Measurements from ENCODE around the gene VPS13C. TPM values are rescaled to one million over a fixed set of nuclear protein-coding genes. Genes with fewer than 3 reads are reported as not detected.

Gene VPS13C
- total and polyA plus RNA-seq, 2 donors (not counting 3 experiments of a cell fraction or from before 2014, with no cell fraction given), result 10.8 to 60.3 TPM

DNA sequence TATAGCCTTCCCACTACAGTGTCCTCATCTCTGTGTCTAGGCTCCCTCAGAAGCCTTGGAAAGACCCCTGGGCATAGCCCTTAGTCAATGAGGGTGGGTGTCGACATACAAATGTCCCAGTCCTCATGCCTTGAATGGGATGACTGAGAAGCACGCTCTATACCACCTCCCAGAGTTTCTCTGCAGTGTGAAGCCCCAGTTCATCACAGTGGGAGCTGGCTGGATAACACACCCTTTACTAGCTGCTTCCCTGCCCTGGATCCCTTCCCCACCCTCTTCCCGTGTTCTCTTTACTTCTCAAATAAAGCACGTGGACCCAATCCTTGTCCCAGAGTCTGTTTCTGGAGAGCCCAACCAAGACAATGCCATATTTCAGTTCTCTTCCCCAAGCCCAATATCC lies 239.3 kb downstream of the VPS13C start:
- no peaks in the 10 kb centered on the region for H3K79me2 ChIP-seq (ENCODE audit: control insufficient read depth, insufficient read depth, low read length)
- H3K27me3 ChIP-seq (ENCODE audit: control insufficient read depth in 2 of 2, insufficient read depth in 2 of 2, low read length in 2 of 2), result peaks cover 0 to 3% of the 10 kb centered on the region in 2 experiments
- DNase-seq (ENCODE audit: low read depth, low spot score) (no peak), FAIRE-seq (no peak)
- TF ChIP-seq, protein P1, sequence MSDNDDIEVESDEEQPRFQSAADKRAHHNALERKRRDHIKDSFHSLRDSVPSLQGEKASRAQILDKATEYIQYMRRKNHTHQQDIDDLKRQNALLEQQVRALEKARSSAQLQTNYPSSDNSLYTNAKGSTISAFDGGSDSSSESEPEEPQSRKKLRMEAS (IDR thresholded peaks at IDR 0.05; ENCODE audit: insufficient read depth, insufficient read length), result no peak
- TF ChIP-seq POLR2A (IDR thresholded peaks at IDR 0.05; ENCODE audit: low read depth, low read length), result no peak
- no peak for TF ChIP-seq FOS (IDR thresholded peaks at IDR 0.05; ENCODE audit: borderline replicate concordance, insufficient read depth, low read length)
- TF ChIP-seq MYC (IDR thresholded peaks at IDR 0.05; ENCODE audit: low read depth, low read length), result no peak
- TF ChIP-seq JUN (IDR thresholded peaks at IDR 0.05; ENCODE audit: borderline replicate concordance, insufficient read depth, insufficient read length, low read depth), result no peak
- TF ChIP-seq GATA2 (IDR thresholded peaks at IDR 0.05; ENCODE audit: insufficient read depth, insufficient read length, low read depth, low read length), result no peak
- no peak for TF ChIP-seq EZH2 (IDR thresholded peaks at IDR 0.05; ENCODE audit: borderline replicate concordance, low read depth, low read length, severe bottlenecking)
- TF ChIP-seq CTCF (IDR thresholded peaks at IDR 0.05; ENCODE audit: extremely low read depth in 1 of 2, insufficient read depth in 1 of 2, low read depth in 1 of 2, low read length in 2 of 2), result no peak
- no peak for TF ChIP-seq POLR2AphosphoS5 (IDR thresholded peaks at IDR 0.05; ENCODE audit: insufficient read depth, low read depth, low read length)
- no peak overlapping the region for H2AFZ ChIP-seq (ENCODE audit: low read depth, low read length)
- H3K27ac ChIP-seq (ENCODE audit: insufficient read depth, low read depth, low read length), result no peak overlapping the region
- POLR2A ChIA-PET, result no interaction called here
- intact Hi-C loops (cut with micrococcal nuclease) (no loop called here), dilution Hi-C loops (cut with MboI; ENCODE audit: extremely low pct_ligation_motif_present, low sequenced_read_pairs) (no loop called here)
- no TSS peak for BruUV-seq (replicated peaks)
- H3K9me3 ChIP-seq (replicated peaks; ENCODE audit: control insufficient read depth, insufficient read depth, low read length), result no peaks in the 10 kb centered on the region
- H3K4me2 ChIP-seq (ENCODE audit: insufficient read depth, low read length), result no peak overlapping the region
- no peaks in the 10 kb centered on the region for H3K9me1 ChIP-seq (replicated peaks; ENCODE audit: control insufficient read depth, extremely low read depth, insufficient read depth, low read length)
- no peak overlapping the region for H3K4me3 ChIP-seq (replicated peaks in 1 of 3; ENCODE audit: insufficient read depth in 1 of 3, low read depth in 1 of 3, low read length in 3 of 3)
- CTCF ChIA-PET, result interaction anchor here (2.1 kb wide), 1 partner anchor 13 kb away, joined by 8 read pairs; no protein-coding TSS in a partner anchor
- H3K4me1 ChIP-seq (ENCODE audit: control insufficient read depth, extremely low read depth, insufficient read depth, low read length), result no peaks in the 10 kb centered on the region
- H4K20me1 ChIP-seq (replicated peaks; ENCODE audit: control insufficient read depth, extremely low read depth, insufficient read depth, low read length), result no peaks in the 10 kb centered on the region
- no peak overlapping the region for H3K9ac ChIP-seq (replicated peaks; ENCODE audit: extremely low read depth, insufficient read depth, low read length)
- H3K36me3 ChIP-seq (ENCODE audit: control insufficient read depth in 2 of 2, extremely low read depth in 1 of 2, insufficient read depth in 2 of 2, low read length in 2 of 2), result no peaks in the 10 kb centered on the region

Data from endothelial cell of umbilical vein (primary cell).